Tibial nerve (tissue), 4 donors: ENCODE data around the gene PEX14.

Source experiments
- EP300 ChIP-seq, 2 donors: sonication (generic); formaldehyde crosslinking; IDR thresholded peaks; one replicate each; pipeline ENCODE4 v1.6.1; 2017; ENCODE audit warnings: antibody characterized with exemption in 2 of 2, mild to moderate bottlenecking in 1 of 2
- POLR2A ChIP-seq, 2 donors: fragments of 450-650 bp; IDR thresholded peaks; one replicate each; pipeline ENCODE4 v1.6.1; 2017; ENCODE audit warnings: antibody characterized with exemption in 2 of 2, mild to moderate bottlenecking in 2 of 2, moderate library complexity in 2 of 2
- TF ChIP-seq, protein P1 (sequence below), 5 experiments: fragments of 200-600 bp in 3 of 5; fragments of 450-650 bp in 2 of 5; sonication (generic) in 3 of 5; IDR thresholded peaks; one replicate each; pipeline ENCODE4 v1.5.1; 2016 to 2019; ENCODE audit warnings: antibody characterized with exemption in 5 of 5, mild to moderate bottlenecking in 3 of 5, moderate library complexity in 2 of 5

GRCh38 chr1:10676963-10677362 lies 202.2 kb downstream of the PEX14 start:
- TF ChIP-seq, protein P1, sequence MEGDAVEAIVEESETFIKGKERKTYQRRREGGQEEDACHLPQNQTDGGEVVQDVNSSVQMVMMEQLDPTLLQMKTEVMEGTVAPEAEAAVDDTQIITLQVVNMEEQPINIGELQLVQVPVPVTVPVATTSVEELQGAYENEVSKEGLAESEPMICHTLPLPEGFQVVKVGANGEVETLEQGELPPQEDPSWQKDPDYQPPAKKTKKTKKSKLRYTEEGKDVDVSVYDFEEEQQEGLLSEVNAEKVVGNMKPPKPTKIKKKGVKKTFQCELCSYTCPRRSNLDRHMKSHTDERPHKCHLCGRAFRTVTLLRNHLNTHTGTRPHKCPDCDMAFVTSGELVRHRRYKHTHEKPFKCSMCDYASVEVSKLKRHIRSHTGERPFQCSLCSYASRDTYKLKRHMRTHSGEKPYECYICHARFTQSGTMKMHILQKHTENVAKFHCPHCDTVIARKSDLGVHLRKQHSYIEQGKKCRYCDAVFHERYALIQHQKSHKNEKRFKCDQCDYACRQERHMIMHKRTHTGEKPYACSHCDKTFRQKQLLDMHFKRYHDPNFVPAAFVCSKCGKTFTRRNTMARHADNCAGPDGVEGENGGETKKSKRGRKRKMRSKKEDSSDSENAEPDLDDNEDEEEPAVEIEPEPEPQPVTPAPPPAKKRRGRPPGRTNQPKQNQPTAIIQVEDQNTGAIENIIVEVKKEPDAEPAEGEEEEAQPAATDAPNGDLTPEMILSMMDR (IDR thresholded peaks at IDR 0.05) = no peak
- TF ChIP-seq EP300 (IDR thresholded peaks at IDR 0.05) (no peak), POLR2A (IDR thresholded peaks at IDR 0.05) (no peak)
